HL-60 (cell line): ENCODE measurements around the gene PABPN1L.

Experiments used
- DNase-seq, 2 experiments: peaks; one replicate each; pipeline ENCODE4 v3.0.0-alpha.2; 2010 to 2020; ENCODE audit warnings: low read depth in 1 of 2, low spot score in 1 of 2
- H3K27ac ChIP-seq: fragments of 250-450 bp; sonication (Bioruptor Pico); replicated peaks from 2 replicates; pipeline ENCODE4 v1.5.1; 2020; ENCODE audit warnings: mild to moderate bottlenecking, moderate library complexity
- H3K27me3 ChIP-seq: fragments of 250-450 bp; sonication (Bioruptor Pico); 2 replicates; pipeline ENCODE4 v1.5.1; 2021; ENCODE audit warnings: mild to moderate bottlenecking, moderate library complexity; ENCODE audit not compliant: insufficient read depth, poor library complexity, severe bottlenecking
- H3K4me3 ChIP-seq: replicated peaks from 2 replicates; pipeline ENCODE4 v1.5.1; 2011; ENCODE audit warnings: mild to moderate bottlenecking, control low read depth, low read length; ENCODE audit not compliant: insufficient read depth
- CTCF ChIP-seq: IDR thresholded peaks from one replicate; pipeline ENCODE4 v1.5.1; 2011; ENCODE audit warnings: low read length, control low read depth, inconsistent platforms; ENCODE audit not compliant: insufficient read depth
- GABPA ChIP-seq: IDR thresholded peaks from 2 replicates; pipeline ENCODE4 v1.6.1; 2012; ENCODE audit warnings: low read depth
- POLR2AphosphoS5 ChIP-seq: IDR thresholded peaks from 2 replicates; pipeline ENCODE4 v1.6.1; 2012; ENCODE audit warnings: low read depth
- REST ChIP-seq: IDR thresholded peaks from 2 replicates; pipeline ENCODE4 v1.6.1; 2012; ENCODE audit warnings: low read depth; ENCODE audit not compliant: insufficient replicate concordance
- SPI1 ChIP-seq: IDR thresholded peaks from 2 replicates; pipeline ENCODE4 v1.6.1; 2012; ENCODE audit warnings: low read depth, mild to moderate bottlenecking, borderline replicate concordance

PABPN1L gene

GRCh38 chr16:88909431-88910210 is 43.2 kb upstream of the PABPN1L start:
- TF ChIP-seq CTCF = no peak
- no peak for TF ChIP-seq SPI1
- TF ChIP-seq REST = no peak
- TF ChIP-seq POLR2AphosphoS5 = no peak
- no peak for TF ChIP-seq GABPA
- no peaks in the 10 kb centered on the region for H3K27me3 ChIP-seq
- no peak overlapping the region for H3K4me3 ChIP-seq
- H3K27ac ChIP-seq = no peak overlapping the region
- DNase-seq = no peak

- H3K27me3 ChIP-seq = no peaks in the 10 kb centered on the region
- no peak for TF ChIP-seq REST
- no peak for TF ChIP-seq POLR2AphosphoS5
- no peak for TF ChIP-seq CTCF
- no peak for TF ChIP-seq GABPA
- no peak overlapping the region for H3K4me3 ChIP-seq
- no peak for DNase-seq
- H3K27ac ChIP-seq = no peak overlapping the region
Measured at GRCh38 chr16:88908307-88908706, 41.8 kb upstream of the PABPN1L start.

- H3K27me3 ChIP-seq = no peaks in the 10 kb centered on the region
- no peak for DNase-seq
- H3K27ac ChIP-seq = no peak overlapping the region
- no peak for TF ChIP-seq POLR2AphosphoS5
- no peak for TF ChIP-seq SPI1
- TF ChIP-seq GABPA = no peak
- no peak for TF ChIP-seq CTCF
- no peak for TF ChIP-seq REST
- no peak overlapping the region for H3K4me3 ChIP-seq
Measured at GRCh38 chr16:88907768-88908167, 41.3 kb upstream of the PABPN1L start.
